HuH-7.5 (cell line): ENCODE data around the gene ZBTB26.
A peak's percentile ranks its signal among the peaks of the same experiment; 100 is the strongest.

Experiments
- DNase-seq: peaks from one replicate; pipeline ENCODE4 v3.0.0; 2011; ENCODE audit warnings: low spot score

ZBTB26 gene, protein sequence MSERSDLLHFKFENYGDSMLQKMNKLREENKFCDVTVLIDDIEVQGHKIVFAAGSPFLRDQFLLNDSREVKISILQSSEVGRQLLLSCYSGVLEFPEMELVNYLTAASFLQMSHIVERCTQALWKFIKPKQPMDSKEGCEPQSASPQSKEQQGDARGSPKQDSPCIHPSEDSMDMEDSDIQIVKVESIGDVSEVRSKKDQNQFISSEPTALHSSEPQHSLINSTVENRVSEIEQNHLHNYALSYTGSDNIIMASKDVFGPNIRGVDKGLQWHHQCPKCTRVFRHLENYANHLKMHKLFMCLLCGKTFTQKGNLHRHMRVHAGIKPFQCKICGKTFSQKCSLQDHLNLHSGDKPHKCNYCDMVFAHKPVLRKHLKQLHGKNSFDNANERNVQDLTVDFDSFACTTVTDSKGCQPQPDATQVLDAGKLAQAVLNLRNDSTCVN

DNA sequence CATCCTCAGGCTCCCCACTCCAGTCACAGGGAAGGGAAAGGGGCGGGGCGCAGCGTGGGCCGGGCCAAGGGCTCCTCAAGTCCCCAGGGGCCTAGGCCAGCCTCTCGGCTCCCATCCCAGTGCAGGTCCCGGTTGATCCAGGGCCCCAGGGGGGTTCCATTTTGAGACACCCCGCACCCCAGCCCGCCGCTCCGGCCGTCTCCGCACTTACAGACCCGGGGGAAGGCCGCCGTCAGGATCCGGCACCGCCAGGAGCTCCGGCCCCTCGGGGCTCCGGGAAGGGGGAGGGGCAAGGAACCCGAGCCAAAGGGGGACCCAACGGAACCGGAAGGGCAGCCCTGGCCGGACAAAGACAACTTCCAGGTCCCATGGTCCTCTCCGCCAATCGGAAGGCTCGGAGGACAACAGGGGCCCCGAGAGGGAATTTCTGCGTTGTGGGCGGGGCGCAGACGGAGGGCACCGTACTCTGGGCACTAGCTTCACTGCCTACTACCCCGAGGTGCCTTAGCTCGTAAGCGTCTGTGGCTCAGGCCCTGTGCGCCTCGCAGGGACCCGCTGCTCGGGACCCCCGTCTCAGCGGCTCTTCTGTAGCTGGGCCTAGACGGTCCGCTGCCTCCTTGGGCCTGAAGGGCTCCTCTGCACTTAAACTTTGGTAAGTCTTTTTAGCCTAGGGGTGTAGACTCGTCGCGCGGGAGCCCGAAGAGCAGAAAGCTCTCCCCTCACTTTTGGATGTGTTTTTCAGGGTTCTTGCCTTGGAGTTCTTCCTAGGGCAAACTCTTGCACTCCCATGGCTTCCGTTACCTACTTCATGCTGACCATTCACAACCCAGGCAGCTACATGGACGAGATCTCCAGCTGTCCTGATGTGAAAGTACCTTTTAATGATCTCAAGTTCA is at the start of gene ZBTB26:
Gene ZBTB26 (minus strand): TSS at position 287 of the 896 bp plus-strand sequence. CDS start 11,578 bp downstream, outside the sequence.
- peak; percentile 90 for DNase-seq

DNA sequence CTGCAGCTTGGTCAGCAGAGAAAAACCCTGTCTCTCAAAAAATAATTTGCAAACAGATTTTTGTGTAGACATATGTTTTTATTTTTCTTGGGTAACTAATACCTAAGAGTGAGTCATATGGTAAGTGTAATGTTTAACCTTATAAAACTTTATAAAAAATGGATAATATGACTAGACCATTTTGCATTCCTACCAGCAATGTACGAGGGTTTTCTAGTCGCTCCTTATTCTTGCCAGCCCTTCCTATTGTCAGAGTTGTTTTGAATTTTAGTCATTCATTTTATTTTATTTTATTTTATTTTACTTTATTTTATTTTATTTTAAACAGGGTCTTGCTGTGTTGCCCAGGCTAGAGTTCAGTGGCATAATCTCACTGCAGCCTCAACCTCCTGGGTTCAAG is 47.3 kb upstream of the ZBTB26 start:
- DNase-seq = no peak

DNA sequence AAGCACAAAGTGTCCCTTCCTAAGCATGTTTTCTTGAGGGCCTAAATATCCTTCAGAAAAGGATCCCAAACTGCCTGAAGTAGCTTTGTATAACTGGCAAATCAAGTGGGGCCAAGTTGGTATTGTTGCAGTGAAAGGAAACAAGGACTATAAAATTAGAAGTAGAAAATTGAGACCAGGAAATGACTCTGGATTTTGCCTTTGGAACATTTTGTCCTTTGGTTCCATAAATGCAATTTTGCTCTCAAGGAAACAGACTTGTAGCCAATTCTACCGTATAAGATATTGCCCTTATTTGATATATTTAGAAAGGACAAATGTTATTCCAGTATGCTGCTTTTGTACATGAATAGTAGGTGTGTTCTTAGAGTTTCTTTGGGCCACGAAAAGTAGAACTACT is 43.9 kb upstream of the ZBTB26 start:
- DNase-seq = no peak

DNA sequence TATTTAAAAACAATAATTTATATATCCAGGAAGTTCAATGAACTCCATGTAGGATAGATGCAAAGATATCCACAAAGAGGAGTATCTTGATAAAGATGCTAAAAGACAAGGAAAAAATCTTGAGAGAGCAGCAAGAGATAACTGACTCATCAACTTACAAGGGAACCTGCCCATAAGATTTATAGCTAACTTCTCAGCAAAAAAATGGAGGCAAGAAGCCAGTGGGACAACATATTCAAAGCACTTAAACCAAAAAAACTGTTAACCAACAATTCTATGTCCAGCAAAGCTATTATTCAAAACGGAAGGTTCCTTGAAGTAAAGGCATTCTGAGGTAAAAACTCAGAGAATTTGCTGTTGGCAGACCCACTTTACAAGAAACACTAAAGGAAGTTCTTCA is 29.8 kb upstream of the ZBTB26 start:
- DNase-seq = no peak

DNA sequence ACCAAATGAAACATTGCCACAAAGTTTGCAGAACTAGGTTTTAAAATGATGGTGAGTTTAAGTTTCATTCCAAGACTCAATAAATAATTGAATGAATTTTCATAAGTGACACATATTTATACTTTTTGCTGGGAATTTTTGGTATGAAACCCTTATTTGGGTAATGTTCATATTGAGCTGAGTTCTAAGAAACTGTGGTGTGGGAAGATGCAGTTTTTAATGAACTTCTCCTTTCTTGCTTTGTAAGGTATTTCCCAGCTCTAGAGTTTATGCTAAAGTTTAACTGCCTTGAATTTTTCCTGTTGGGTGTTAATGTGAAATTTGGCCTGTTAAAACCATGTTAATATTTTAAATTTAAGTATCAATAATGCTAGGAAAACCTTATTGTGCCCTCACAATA is 24.6 kb upstream of the ZBTB26 start:
- DNase-seq = no peak

DNA sequence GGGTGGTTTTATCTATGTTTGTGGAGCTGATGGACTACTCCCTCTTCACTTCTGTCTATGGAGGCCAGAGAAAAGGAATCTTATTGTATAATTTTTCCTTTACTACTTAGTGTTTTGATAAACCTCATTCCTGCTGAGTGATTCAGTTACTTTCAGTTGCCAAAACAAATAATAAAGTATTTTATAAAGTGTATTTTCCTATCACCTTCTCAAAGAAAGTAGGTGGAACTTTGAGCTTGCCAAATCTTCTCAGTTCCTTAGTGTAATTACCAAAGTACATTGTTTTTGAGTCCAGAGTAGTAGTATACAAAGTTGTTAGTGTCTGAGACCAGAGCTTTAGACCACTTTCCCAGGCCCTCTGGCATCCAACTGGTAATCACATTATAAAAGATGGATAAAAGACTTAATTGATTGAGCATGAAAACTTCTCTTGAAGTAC is 23.0 kb upstream of the ZBTB26 start:
- DNase-seq = no peak

DNA sequence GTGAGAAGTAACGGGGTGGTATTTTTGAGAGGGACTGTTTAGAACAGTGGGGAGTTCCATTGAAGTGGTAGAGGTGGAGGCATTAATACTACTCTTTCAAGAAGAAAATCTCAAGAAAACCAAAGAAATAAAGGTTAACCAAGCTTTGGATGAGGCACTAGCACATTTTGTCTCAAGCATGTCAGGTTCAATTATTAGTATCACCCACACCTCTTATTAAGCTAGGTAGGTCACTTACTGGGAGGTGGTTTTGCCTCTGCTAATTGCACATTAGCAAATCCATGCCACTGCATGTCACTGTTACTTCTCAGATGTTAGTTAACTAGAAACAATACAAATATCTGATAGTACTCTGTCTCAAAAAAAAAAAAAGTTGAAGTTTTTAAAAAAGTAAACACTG is 19.7 kb upstream of the ZBTB26 start:
- no peak for DNase-seq

DNA sequence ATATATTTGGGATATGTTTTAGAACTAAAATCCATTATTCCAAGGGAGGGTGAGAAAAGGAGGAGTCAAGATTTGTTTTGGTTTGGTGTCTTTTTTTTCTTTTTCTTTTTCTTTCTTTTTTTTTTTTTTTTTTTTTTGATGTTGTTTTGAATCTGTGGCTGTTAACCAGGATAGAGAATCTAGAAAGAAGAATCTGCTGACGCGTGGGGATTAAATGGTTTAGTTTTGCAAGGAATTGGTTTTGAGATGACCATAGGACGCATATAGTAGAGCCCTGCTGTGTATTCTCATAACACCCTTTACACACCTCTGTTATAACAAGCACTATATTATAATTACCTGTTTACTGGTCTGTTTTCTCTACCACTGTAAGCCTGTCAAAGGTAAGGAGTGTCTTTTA is 19.0 kb upstream of the ZBTB26 start:
- no peak for DNase-seq

DNA sequence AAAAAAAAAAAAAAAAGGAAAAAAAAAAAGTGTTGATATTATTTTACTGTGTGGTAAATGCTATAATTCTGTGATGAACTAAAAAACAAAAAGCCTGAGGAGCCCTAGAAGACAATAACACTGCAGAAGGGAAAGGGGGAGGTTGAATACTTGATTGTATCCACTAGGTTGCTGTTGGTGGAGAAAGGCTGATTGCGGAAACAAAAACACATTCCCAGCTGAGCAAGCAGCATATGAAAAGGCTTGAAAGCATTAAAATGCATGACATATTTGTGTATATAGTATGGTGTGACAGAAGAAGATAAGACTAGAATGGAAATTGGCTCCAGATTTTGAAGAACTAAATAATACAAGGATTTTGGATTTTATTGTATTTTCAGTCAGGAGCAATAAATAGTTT is 18.4 kb upstream of the ZBTB26 start:
- no peak for DNase-seq

DNA sequence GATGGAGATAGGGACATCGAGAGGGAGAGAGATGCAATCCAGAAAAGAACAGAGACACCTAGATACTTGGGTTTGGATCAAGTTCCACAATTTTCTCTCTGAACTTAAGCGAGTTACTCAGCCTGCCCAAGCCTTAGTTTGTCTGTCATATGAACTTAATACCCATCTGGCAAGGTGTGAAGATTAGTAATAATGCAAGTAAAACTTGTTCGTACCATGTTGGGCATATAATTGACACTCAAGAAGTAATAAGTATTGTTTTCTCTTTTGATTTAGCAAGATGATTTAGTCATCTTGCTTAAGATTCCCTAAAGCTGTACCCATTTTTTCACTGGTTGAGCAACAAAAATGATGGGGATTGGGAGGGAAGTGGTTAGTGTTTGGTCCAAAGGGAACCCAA is 17.0 kb upstream of the ZBTB26 start:
- DNase-seq = no peak

DNA sequence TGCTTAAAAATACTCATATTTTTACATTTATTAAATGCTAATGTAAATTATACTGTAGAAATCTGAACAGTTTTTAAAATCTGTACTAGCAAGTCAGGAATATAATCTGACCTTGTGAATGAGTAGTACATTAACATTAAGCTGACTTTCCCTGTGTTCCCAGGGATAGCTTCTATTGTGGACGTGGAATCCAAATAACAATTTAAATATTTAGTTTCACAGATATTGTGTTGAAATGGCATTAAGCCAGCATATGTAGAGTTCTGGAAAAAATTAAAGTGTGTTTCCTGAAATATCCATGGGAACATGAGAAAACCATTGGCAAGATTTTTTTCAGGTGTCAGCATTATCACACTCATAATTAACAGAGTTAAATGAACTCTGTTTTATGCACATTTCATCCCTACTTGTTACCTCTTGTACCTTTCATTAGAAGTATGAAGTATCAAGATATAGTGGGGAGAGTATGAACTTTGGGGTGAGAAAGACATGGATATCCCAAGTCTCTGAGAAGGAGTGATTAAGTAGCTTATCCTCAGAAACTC is 15.2 kb upstream of the ZBTB26 start:
- no peak for DNase-seq

DNA sequence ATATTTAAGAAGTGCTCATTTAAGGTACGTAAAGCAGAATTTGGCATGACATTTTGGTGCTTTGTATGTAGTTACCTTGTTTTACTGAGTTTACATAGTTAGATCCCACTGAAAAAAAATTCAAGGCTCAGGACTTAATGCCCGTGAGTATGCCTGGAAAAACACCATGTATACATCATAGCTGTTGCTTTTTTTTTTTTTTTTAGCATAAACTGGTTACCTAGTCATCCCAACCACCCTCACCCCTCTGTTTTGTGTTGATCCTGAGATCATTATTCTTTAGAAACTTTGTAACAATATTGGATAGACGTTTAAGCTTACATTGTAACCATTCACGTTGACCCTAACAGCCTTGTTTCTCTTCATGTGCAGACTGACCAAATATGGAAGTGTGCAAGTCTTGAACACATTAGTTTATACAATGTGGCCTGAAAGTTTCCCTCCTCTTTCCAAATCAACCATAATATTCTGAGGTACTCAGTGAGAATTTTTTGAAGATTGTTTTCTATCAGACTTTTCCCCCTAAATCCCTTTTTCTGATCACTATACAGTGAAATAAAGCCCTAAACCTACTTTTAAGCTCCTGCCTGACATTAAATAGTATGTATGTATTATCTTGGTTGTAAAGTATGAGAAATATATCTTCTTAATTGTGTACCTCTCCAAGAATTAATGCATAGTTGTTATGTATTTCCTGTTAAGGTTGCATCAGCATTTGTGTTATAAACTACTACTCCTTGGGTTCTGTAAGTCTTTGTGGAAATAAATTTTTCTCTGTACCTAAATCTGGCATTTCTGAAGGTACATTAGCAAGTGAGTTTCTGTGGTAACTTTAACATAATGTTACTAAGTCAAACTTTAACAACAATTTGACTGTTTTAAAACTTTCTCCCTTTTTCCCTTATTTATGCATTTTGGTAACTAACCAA is 13.9 kb upstream of the ZBTB26 start:
- no peak for DNase-seq

DNA sequence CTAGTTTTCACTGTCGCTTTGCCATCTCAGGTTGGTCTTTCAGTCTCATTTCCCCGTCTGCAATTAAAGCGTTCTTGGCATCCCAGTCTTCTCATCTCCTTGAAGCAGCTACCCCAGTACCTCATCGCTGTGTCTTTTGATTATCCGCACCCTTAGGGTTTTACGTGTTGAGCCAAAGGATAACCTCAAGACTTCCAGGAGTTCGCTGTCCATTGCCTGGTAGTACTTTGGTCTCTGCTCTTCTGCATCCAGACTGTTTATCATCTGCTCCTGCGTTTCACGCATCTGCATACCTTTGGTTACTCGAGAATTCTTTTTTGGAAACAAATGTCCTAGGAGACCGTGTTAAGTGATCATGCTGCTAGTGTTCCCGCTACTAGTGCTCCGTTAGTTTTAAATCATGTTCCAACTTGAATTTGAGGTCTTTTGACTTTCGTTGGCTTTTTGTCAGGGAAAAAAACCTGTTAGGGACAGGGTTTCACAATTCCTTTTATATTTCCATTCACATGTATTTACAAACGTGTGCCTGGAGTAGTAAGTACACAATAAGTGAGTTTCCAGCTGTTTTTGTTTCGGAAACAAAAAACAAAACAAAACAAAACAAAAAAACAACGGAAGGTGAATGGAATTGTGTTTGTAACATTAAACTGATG is 10.4 kb upstream of the ZBTB26 start:
- DNase-seq = peak; percentile 18

DNA sequence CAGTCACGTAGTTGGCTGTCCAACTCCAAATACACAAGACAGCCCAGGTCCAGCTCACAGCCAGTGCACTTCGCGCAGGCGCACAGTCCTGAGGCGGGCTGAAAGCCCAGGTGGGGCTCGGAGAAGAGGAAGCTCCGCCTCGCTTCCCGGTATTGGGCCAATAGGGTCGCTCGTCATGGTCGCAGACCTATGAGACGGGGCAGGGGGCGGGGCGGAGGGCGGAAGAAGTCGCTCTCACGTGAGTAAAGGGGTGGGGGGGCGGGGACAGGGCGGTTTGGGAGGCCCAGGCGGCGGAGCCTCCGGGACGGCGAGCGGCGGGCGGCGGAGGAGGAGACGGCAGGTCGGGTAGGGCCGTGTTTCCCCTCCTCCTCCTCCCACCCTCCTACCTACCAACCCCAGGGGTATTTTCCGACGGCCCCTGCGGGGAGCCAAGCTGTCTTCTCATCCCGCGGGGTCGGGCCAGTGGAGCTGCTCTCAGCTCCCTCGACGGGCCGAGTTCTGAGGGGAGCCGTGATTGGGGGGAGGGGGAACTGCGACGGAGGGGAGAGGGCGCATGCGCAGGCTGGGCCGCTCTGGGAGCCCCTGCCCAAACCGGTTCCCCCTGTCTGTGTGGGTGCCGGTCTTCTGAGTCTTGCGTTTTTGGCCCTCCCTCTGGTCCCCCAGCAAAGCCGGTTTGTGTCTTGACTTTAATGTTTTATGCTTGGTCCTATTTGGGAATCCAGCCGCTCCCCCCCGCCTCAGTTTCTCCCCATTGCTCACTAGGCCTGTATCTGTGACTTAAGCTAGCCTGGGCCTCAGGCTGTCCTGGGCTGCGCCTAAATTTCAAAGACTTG is 9.7 kb upstream of the ZBTB26 start, which contains the start of gene RABGAP1:
Gene RABGAP1 (plus strand): TSS at position 272 of the 833 bp plus-strand sequence. CDS start 16,040 bp downstream, outside the sequence.
- DNase-seq = peak; percentile 96

DNA sequence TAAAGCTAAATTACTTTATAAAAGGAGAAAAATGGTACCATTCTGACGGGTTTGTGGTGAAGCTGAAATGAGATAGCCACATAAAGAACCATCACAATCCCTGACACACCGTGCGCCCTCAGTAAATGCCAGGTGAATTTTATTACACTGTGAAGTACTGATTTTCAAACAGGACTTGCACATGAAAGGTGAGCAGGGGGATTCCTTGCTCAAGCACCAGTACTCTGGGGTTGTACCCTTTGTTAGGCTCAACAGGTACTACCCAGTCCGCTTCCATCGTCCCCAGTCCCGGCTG is 9.1 kb upstream of the ZBTB26 start:
- DNase-seq = no peak

DNA sequence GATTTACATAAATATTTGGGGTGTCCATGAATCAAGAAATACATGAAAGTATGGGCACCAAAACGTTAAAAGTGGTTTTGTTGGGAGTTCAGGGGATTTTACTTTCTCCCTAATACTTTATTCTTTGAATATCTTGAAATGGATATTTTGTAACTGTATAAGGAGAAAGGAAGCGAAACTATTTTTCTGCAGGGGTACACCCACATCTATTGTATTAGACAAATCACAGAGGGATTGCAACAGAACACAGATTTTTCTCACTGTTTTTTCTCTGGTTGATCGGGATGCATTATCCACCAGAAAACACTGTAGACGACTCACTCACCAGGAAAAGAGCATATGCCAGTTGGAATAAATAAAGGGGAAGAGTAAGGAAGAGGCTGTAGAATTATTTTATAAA is 8.3 kb upstream of the ZBTB26 start:
- no peak for DNase-seq

DNA sequence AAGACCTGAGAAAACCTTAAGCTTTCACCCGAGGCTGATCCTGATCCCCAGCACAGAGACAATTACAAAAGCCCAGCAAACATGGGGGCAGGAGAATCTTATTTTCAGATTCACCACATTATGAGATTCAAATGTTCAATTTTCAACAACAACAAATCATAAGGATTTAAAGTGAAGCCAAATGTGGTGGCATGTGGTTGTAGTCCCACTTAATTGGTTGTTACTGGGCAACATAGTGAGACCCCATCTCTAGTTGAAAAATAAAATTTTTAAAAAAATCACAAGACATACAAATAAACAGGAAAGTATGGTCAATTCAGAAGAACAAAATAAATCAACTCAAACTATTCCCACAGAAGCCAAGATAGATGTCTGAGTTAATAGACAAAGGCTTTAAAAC is 5.6 kb upstream of the ZBTB26 start:
- no peak for DNase-seq

DNA sequence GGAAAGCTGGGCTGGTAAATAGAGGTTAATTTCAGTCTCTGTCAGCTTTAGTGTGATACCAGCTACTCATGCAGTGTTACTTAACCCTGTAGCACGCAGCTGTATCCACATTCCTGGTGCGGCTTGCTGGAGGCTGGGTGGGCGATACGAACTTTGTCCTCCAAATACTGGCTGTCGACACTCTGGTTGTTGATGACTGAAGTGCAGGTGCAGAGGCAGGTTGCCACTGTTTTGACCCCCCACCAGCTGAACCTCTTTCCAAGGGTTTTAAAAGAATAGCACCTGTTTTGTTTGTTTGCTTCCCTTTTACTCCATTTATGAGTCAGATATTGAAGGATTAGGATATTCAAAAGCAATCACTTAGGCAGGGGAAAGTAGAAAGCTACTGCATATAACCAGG is 5.2 kb upstream of the ZBTB26 start:
- peak; percentile 34 for DNase-seq

DNA sequence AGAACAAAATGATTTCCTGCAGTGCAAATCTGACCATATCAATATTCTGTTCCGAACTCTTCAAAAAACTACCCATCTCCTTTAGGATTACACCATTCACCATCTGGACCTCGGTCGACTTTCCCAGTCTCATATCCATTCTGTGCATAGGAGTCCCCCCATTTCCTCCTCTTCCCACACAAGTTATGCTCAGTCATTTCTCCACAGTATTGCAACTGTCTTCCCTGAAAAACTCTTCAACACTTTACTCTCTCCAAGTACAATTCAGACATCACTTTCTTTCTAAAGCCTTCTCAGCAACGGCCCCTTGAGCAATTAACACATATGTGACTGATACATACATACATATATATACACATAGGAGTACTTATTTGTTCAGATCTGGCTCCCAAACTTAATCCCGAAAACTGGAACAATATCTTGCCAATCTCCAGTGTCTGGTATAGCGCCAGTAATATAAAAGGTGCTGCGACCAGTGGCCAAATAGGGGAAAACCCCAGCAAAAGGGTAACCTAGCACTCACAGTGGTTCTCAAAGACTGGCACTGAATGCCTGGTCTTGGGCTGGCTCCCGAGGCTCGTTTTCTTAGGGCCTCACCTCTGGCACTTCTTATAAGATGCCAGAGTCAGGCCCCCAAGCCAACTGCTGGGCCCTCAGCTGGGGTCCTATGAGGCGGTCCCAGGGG is 629 bp downstream of the ZBTB26 start:
- no peak for DNase-seq
